Measurements from ENCODE around the gene YIPF1. TPM values are rescaled to one million over a fixed set of nuclear protein-coding genes. Genes with fewer than 3 reads are reported as not detected.

YIPF1 gene
- total RNA-seq, 1 donor from 2014 or later = 18.5 TPM

GRCh38 chr1:53931523-53931922, 41.9 kb upstream of the YIPF1 start:
- Mint-ChIP-seq H3K9me3 (no peaks in the 10 kb centered on the region), H3K36me3 (ENCODE audit: low read depth) (peaks cover 58% of the 10 kb centered on the region), H3K4me1 (no peaks in the 10 kb centered on the region), H3K27me3 (no peaks in the 10 kb centered on the region), H3K27ac (no peak overlapping the region), H3K4me3 (no peak overlapping the region)
- ChIA-PET POLR2A (no interaction called here), CTCF (no interaction called here)
- intact Hi-C loops (cut with micrococcal nuclease) = no loop called here
- TF ChIP-seq, protein P1, sequence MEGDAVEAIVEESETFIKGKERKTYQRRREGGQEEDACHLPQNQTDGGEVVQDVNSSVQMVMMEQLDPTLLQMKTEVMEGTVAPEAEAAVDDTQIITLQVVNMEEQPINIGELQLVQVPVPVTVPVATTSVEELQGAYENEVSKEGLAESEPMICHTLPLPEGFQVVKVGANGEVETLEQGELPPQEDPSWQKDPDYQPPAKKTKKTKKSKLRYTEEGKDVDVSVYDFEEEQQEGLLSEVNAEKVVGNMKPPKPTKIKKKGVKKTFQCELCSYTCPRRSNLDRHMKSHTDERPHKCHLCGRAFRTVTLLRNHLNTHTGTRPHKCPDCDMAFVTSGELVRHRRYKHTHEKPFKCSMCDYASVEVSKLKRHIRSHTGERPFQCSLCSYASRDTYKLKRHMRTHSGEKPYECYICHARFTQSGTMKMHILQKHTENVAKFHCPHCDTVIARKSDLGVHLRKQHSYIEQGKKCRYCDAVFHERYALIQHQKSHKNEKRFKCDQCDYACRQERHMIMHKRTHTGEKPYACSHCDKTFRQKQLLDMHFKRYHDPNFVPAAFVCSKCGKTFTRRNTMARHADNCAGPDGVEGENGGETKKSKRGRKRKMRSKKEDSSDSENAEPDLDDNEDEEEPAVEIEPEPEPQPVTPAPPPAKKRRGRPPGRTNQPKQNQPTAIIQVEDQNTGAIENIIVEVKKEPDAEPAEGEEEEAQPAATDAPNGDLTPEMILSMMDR (IDR thresholded peaks at IDR 0.05) = no peak
- DNase-seq (no peak), ATAC-seq (ENCODE audit: low read depth) (no peak)

- intact Hi-C loops (cut with micrococcal nuclease) = no loop called here
- POLR2A ChIA-PET = no interaction called here
- Mint-ChIP-seq H3K9me3 (no peaks in the 10 kb centered on the region), H3K27me3 (no peaks in the 10 kb centered on the region), H3K27ac (no peak overlapping the region), H3K4me3 (no peak overlapping the region), H3K36me3 (ENCODE audit: low read depth) (peaks cover 56% of the 10 kb centered on the region), H3K4me1 (no peaks in the 10 kb centered on the region)
- TF ChIP-seq, protein P1 (IDR thresholded peaks at IDR 0.05) = no peak
- ATAC-seq (ENCODE audit: low read depth) (no peak), DNase-seq (no peak)
- CTCF ChIA-PET = no interaction called here
Measured at GRCh38 chr1:53930932-53931331, 41.3 kb upstream of the YIPF1 start.

DNA sequence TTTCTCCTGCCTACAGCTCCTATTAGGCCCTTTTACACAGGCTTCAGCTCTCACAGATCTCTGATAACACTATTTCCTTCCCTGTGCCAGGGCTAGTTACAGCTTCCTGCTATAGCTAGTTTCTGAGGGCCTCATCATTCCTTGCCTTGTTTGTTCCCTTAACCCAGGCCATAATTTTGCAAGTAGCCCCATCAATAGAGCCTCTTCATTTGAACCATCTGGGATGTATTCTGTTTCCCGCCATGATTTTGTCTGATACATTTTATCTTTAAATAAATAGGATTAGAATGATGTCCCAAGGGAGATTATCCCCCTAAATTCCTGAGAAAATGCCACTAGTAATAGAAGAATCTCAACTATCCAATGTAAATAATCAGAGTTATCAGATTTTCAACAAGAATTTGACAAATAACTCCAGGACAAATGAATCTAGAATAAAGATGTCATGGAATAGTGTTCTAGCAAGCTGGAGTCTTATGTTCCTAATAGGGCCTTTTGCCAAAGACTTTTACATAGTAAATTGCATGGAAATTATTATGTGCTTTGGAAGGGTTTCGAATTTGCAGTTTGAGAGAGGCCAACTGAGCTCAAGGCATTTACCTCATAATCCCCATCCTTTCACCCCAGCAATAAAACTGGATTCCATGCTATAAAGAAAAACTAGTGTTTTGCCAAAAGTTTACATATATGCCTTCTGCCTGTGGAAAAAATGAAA, 39.8 kb upstream of the YIPF1 start:
- no peaks in the 10 kb centered on the region for H3K27me3 Mint-ChIP-seq

DNA sequence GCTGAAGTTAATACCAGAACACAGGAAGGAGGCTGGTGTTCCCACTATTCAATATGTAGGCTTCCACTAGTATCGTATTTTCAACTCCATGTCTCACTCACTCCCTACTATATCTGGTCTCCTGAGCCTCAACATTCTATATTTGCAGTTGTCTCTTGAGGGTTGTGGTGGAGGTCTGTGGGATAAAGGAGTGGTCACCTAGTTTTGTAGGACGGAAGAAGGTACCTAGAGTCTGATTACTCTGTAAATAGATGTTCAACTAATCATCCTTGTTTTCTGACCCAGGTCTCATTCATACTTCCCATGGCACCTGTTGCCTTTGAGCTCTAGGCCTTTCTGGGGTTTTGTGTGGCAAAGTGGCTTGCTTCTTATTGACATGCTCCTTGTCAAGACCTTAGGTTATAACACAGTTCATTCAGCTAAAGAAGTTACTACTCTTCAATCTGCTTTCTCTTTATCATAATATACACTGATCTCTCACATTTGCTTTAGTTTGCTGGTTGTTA, 37.8 kb upstream of the YIPF1 start:
- POLR2A ChIA-PET = interaction anchor here (1.0 kb wide), 1 partner anchor 17 kb away, joined by 3 read pairs; no protein-coding TSS in a partner anchor
- TF ChIP-seq, protein P1 (IDR thresholded peaks at IDR 0.05) = no peak
- peaks cover 64% of the 10 kb centered on the region for H3K36me3 Mint-ChIP-seq (ENCODE audit: low read depth)
- H3K27me3 Mint-ChIP-seq = no peaks in the 10 kb centered on the region
- CTCF ChIA-PET = no interaction called here
- no peak for DNase-seq
- intact Hi-C loops (cut with micrococcal nuclease) = no loop called here
- no peak overlapping the region for H3K27ac Mint-ChIP-seq
- no peaks in the 10 kb centered on the region for H3K9me3 Mint-ChIP-seq
- H3K4me3 Mint-ChIP-seq = no peak overlapping the region
- no peaks in the 10 kb centered on the region for H3K4me1 Mint-ChIP-seq
- ATAC-seq (ENCODE audit: low read depth) = no peak

More for the DNA sequence above, 39.8 kb upstream of the YIPF1 start:
- peaks cover 54% of the 10 kb centered on the region for H3K36me3 Mint-ChIP-seq (ENCODE audit: low read depth)
- no peaks in the 10 kb centered on the region for H3K9me3 Mint-ChIP-seq
- H3K27ac Mint-ChIP-seq = no peak overlapping the region
- CTCF ChIA-PET = no interaction called here
- no peak overlapping the region for H3K4me3 Mint-ChIP-seq
- TF ChIP-seq, protein P1 (IDR thresholded peaks at IDR 0.05) = no peak
- POLR2A ChIA-PET = no interaction called here
- intact Hi-C loops (cut with micrococcal nuclease) = no loop called here
- ATAC-seq (ENCODE audit: low read depth) (no peak), DNase-seq (no peak)
- no peaks in the 10 kb centered on the region for H3K4me1 Mint-ChIP-seq

DNA sequence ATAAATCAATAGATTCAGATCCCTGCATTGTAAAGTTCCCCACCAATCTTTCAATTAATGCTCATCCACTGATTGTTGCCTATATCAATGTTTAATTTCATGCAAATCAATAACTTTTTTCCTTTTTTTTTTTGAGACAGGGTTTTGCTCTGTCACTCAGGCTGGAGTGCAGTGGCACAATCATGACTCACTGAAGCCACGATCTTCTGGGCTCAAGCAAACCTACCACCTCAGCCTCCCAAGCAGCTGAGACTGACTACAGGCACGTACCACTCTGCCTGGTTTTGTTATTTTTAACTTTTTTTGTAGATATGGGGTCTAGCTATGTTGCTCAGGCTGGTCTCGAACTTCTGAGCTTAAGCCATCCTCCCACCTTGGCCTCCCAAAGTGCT, 30.1 kb upstream of the YIPF1 start:
- Mint-ChIP-seq H3K27ac (no peak overlapping the region), H3K4me1 (no peaks in the 10 kb centered on the region), H3K4me3 (no peak overlapping the region), H3K27me3 (no peaks in the 10 kb centered on the region), H3K9me3 (no peaks in the 10 kb centered on the region), H3K36me3 (ENCODE audit: low read depth) (peaks cover 65% of the 10 kb centered on the region)
- intact Hi-C loops (cut with micrococcal nuclease) = no loop called here
- no peak for DNase-seq
- ATAC-seq (ENCODE audit: low read depth) = no peak
- TF ChIP-seq, protein P1 (IDR thresholded peaks at IDR 0.05) = no peak
- POLR2A ChIA-PET = no interaction called here
- CTCF ChIA-PET = no interaction called here
